ENCODE measurements around the gene OR52H1.

Gene OR52H1

DNA sequence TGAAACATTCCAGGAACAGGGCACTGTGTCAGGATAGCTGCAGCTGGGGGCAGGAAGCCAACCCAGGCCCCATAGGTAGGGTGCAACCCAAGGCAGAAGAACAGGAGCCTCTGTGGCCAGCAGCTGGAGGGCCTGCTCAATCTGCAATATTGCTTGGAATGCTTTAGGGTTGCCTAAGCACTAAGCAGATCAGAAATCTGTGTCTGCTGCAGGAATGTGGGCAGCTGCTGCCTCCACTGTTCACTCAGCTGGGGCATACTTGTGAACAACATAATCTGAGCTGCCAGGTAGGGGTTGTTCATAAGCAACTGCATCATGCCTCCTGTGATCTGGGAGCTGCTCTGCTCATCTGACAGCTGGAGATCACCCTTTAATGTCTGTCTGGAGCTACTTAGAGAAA lies 33.5 kb downstream of the OR52H1 start:
- no peak overlapping the region for H3K27ac ChIP-seq
- TF ChIP-seq, protein P1, sequence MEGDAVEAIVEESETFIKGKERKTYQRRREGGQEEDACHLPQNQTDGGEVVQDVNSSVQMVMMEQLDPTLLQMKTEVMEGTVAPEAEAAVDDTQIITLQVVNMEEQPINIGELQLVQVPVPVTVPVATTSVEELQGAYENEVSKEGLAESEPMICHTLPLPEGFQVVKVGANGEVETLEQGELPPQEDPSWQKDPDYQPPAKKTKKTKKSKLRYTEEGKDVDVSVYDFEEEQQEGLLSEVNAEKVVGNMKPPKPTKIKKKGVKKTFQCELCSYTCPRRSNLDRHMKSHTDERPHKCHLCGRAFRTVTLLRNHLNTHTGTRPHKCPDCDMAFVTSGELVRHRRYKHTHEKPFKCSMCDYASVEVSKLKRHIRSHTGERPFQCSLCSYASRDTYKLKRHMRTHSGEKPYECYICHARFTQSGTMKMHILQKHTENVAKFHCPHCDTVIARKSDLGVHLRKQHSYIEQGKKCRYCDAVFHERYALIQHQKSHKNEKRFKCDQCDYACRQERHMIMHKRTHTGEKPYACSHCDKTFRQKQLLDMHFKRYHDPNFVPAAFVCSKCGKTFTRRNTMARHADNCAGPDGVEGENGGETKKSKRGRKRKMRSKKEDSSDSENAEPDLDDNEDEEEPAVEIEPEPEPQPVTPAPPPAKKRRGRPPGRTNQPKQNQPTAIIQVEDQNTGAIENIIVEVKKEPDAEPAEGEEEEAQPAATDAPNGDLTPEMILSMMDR (conservative IDR thresholded peaks at IDR 0.05): no peak

DNA sequence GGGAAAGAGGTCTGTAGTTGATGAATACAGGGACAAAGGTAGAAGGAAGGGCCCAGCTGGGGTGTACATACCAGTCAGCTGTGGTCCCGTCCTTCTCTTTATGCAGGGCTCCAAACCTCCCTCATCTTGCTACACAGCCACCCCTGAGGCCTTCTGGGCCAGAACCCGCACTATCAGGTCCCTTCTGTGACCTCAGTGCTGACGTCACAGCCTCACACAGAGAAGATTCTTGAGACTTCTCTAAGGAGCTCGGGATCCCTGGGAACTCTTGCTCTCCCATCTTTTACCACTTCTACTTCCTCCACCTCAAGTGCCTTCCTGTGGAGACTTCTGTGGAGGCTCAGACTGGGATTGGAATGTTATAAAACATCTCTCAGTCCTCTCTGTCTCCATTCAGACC lies 38.5 kb downstream of the OR52H1 start, which contains the start of gene UBQLN3:
Gene UBQLN3 (minus strand): TSS at position 155 of the 400 bp plus-strand sequence. CDS start 399 bp downstream, outside the sequence.
- TF ChIP-seq, protein P1 (conservative IDR thresholded peaks at IDR 0.05): no peak
- H3K27ac ChIP-seq: no peak within 1 kb of the TSS

DNA sequence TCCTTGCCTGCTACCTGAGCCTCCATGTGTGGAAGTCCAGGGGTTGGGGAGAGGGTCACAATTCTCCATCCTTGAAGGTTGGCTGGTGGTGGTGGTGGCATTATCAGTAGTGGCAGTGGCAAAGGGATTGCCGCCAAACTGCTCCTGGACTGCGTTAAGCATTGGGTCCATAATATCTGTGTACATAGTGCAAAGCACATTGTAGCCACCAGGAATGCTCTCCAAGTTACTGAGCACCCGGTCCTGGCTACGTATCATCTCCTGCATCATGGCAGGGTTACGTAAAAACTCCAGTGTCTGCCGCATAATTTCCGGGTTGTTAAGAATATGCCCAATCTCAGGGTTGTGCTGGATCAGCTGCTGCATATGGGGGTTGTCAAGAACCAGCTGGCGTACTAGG lies 39.7 kb downstream of the OR52H1 start:
- no peak overlapping the region for H3K27ac ChIP-seq

DNA sequence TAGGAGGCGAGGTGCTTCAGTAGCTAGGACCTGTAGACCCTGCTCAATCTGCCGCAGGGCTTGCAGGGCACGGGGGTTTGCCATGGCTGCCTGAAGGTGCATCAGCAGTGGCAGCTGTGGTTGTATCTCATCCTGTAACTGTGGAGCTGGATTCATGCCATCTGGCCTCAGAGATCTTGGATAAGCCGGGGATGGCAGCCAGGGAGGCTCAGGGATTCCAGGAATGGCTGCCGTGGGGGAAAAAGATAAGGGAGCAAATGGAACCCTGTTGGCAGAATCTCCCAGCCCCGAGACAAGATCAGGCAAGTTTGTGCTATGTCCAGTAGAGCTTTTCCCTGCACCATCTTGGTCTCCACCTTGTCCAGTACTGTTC lies 40.4 kb downstream of the OR52H1 start:
- TF ChIP-seq, protein P1 (conservative IDR thresholded peaks at IDR 0.05): no peak

More for the DNA sequence above, 39.7 kb downstream of the OR52H1 start:
- TF ChIP-seq, protein P1 (conservative IDR thresholded peaks at IDR 0.05): no peak

DNA sequence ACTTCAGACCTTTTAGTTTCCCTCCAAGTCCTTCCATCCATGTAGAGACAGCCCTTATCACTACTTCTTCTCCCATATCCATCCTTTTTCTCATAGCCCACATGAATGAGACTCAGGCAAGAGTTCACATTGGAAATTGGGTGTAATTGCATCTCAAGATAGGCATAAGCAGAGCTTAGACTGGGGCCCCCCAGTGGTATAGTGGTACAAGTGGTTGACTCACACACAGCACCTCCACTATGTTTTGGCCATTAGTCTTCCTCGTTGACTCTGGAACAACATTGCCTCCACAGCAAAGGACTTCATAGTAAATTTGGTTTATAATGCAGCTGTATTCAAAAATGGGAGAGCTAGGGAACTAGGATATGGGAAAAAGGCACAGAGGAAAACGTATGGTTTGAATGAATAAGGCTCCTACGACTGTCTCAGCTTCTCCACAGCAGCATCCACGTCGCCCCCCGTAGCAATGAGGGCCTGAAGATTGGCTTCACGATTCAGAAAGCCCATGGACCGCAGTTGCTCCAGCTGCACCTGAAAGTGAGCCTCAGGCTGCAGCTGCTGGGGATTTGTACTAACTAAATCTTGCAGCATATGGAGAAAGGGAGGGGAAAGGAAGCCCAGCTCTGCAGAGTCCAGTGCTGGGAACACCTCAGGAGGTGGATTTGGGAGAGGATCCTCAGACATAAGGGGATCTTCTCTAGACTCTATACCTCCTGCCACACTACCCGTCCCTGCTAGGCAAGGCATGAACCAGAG lies 41.0 kb downstream of the OR52H1 start:
- no peak overlapping the region for H3K27ac ChIP-seq
- TF ChIP-seq, protein P1 (conservative IDR thresholded peaks at IDR 0.05): no peak

More for the DNA sequence above, 40.4 kb downstream of the OR52H1 start:
- H3K27ac ChIP-seq: no peak overlapping the region

DNA sequence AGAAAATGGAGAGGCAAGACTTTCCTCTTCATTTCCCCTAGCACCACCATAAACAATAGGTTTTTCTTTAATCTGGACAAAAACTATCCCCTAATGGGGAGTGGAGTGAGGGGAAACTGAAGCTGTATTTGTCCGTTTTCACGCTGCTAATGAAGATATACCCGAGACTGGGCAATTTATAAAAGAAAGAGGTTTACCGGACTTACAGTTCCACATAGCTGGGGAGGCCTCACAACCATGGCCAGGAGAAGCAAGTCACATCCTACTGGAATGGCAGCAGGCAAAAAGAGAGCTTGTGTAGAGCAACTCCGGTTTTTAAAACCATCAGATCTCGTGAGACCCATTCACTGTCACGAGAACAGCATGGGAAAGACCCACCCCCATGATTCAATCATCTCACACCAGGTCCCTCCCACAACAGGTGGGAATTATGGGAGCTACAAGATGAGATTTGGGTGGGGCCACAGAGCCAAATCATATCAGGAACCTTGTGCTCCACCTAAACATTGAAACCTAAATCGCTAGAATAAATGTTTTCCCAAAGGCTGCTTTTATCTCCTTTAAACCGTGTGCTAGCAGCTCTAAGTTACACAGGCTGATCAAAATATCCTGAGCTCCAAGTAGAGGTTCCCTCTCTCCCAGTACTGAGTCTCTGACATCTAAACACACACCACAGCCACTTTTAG lies 42.8 kb downstream of the OR52H1 start:
- no peak overlapping the region for H3K27ac ChIP-seq
- TF ChIP-seq, protein P1 (conservative IDR thresholded peaks at IDR 0.05): no peak

DNA sequence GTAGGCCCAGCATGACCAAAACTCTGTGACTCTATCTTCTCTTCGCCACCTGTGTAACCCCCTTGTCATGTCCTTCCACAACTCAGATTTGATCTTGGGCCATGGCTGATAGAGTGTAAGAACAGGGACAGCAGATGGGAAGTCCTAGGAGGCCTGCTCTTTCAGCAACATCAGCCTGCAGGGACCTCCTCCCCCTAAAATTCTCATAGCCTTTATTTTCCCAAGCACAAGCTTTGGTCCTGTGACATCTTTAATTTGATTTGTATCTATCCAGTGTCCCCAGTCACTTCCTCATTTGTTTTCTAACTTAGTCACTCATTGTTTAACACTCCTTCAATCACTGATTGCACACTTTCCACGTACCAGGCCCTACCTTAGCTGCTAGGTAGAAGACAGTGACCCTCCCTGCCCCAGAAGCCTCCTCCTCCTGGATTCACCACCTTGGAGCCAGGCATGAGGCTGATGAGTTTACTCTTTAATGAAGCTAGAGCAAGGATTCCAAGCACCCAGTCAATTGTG lies 43.9 kb downstream of the OR52H1 start:
- TF ChIP-seq, protein P1 (conservative IDR thresholded peaks at IDR 0.05): no peak
- no peak overlapping the region for H3K27ac ChIP-seq

Measured in VCaP (cell line).